Measurements from ENCODE around the gene PARN. TPM values are rescaled to one million over a fixed set of nuclear protein-coding genes. Genes with fewer than 3 reads are reported as not detected.

PARN gene
- total and polyA plus RNA-seq, 2 of the 8 experiments (the other 6 are each of a cell fraction or from before 2014, with no cell fraction given) = 24.5 to 44.6 TPM

DNA sequence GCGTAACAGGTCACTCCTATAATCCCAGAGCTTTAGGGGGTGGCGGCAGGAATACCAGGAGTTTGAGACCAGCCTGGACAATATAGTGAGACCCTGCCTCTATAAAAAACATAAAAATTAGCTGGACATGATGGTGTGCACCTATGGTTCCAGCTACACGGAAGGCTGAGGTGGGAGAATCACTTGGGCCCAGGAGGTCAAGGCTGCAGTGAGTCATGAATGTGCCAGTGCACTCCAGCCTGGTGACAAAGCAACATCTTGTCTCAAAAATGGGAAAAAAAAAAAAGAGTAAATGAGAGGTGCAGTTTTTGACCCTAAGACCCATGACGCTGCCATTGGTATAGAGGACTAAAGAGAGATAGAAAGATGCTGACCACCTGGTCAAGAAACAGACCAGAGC lies 16.1 kb downstream of the PARN start:
- FAIRE-seq = no peak
- CTCF ChIA-PET (ENCODE audit: partially characterized antibody) = no interaction called here
- H3K9me3 ChIP-seq (ENCODE audit: insufficient read depth in 2 of 2, low read depth in 1 of 2, low read length in 1 of 2) = no peaks in the 10 kb centered on the region

More for the DNA sequence above, 16.1 kb downstream of the PARN start:
- no peak for DNase-seq (ENCODE audit: low read depth in 1 of 2, low spot score in 2 of 2)
- H2BK120ac ChIP-seq (replicated peaks; ENCODE audit: low read depth, low read length) = no peak overlapping the region
- H3K79me2 ChIP-seq (ENCODE audit: control insufficient read depth in 1 of 2, insufficient read depth in 2 of 2, low read length in 2 of 2) = no peaks in the 10 kb centered on the region
- no peak overlapping the region for H2BK12ac ChIP-seq (ENCODE audit: low read depth, low read length)
- no peaks in the 10 kb centered on the region for H3K27me3 ChIP-seq (replicated peaks in 1 of 4; ENCODE audit: control insufficient read depth in 3 of 4, extremely low read depth in 1 of 4, insufficient read depth in 3 of 4, low read length in 3 of 4)
- no peak overlapping the region for H3K56ac ChIP-seq (replicated peaks; ENCODE audit: insufficient read length, low read depth, low read length)
- H2BK15ac ChIP-seq (ENCODE audit: low read length) = no peak overlapping the region
- no peaks in the 10 kb centered on the region for H4K20me1 ChIP-seq (replicated peaks in 1 of 2; ENCODE audit: control insufficient read depth in 1 of 2, insufficient read depth in 2 of 2, low read length in 2 of 2)
- TF ChIP-seq E2F6 (IDR thresholded peaks at IDR 0.05) (no peak), NANOG (IDR thresholded peaks at IDR 0.05; ENCODE audit: insufficient read depth, low read depth, low read length, poor library complexity, severe bottlenecking) (no peak), EZH2 (IDR thresholded peaks at IDR 0.05; ENCODE audit: low read depth, low read length, severe bottlenecking) (no peak), MAFK (IDR thresholded peaks at IDR 0.05; ENCODE audit: low read depth, low read length) (no peak), CBX8 (IDR thresholded peaks at IDR 0.05; ENCODE audit: borderline replicate concordance, low read depth, low read length) (no peak), POU5F1 (IDR thresholded peaks at IDR 0.05; ENCODE audit: low read depth, low read length) (no peak), RXRA (IDR thresholded peaks at IDR 0.05; ENCODE audit: insufficient read depth, low read depth, low read length) (no peak)
- H3K4me2 ChIP-seq (ENCODE audit: insufficient read depth in 1 of 2, low read depth in 2 of 2, low read length in 2 of 2) = no peak overlapping the region
- no peak overlapping the region for H2BK20ac ChIP-seq (ENCODE audit: low read length)
- no peak overlapping the region for H3K14ac ChIP-seq (ENCODE audit: insufficient read length)
- H3K27ac ChIP-seq (ENCODE audit: low read depth, low read length) = no peak overlapping the region
- no peak overlapping the region for H2BK5ac ChIP-seq (ENCODE audit: low read depth, low read length)
- H4K8ac ChIP-seq (ENCODE audit: extremely low read depth, insufficient read depth, low read length) = no peak overlapping the region
- H3K4me3 ChIP-seq (ENCODE audit: extremely low read depth in 1 of 4, insufficient read depth in 2 of 4, low read depth in 3 of 4, low read length in 4 of 4) = no peak overlapping the region
- H3K36me3 ChIP-seq (ENCODE audit: control insufficient read depth in 2 of 4, insufficient read depth in 4 of 4, low read length in 3 of 4) = peaks cover 5 to 74% (median 32%) of the 10 kb centered on the region in 4 experiments
- H3K79me1 ChIP-seq (ENCODE audit: low read depth, low read length) = no peaks in the 10 kb centered on the region
- H3K9ac ChIP-seq (replicated peaks in 1 of 4; ENCODE audit: extremely low read depth in 1 of 4, low read depth in 3 of 4, low read length in 3 of 4) = no peak overlapping the region
- H2AK5ac ChIP-seq (ENCODE audit: low read depth, low read length) = no peak overlapping the region
- no peaks in the 10 kb centered on the region for H3K23me2 ChIP-seq (ENCODE audit: low read depth, low read length)
- no peak overlapping the region for H3K18ac ChIP-seq (ENCODE audit: extremely low read depth, low read length)
- no peak overlapping the region for H4K91ac ChIP-seq (replicated peaks; ENCODE audit: insufficient read length, low read length)
- no peak overlapping the region for H4K5ac ChIP-seq (ENCODE audit: insufficient read length, low read depth, low read length)
- H3K4me1 ChIP-seq (replicated peaks in 1 of 4; ENCODE audit: control insufficient read depth in 3 of 4, insufficient read depth in 4 of 4, low read length in 3 of 4) = peaks cover 0 to 3% (median 0%) of the 10 kb centered on the region in 4 experiments; a peak in 1 of 7 replicates
- H2AFZ ChIP-seq (ENCODE audit: low read length) = no peak overlapping the region
- WGBS, 2 experiments (ENCODE audit: extremely low coverage in 1 of 2, insufficient coverage in 1 of 2, insufficient read length in 1 of 2, insufficient replicate concordance in 2 of 2, low coverage in 1 of 2, low lambda C conversion rate in 2 of 2, missing lambda C conversion rate in 1 of 2) = 90% methylated on average over 4 of the region's 4 CpGs; no CpG with 5 or more reads in 1 of the 2 experiments
- no peak overlapping the region for H3K23ac ChIP-seq (ENCODE audit: insufficient read length)
- no peak overlapping the region for H3K4ac ChIP-seq (replicated peaks; ENCODE audit: insufficient read length, low read depth, low read length)
- POLR2A ChIA-PET (ENCODE audit: partially characterized antibody) = interaction anchor here (1.1 kb wide), 1 partner anchor 47 kb away, joined by 3 read pairs; no protein-coding TSS in a partner anchor
